ENCODE results near the gene ZNG1A. TPM values are rescaled to one million over a fixed set of nuclear protein-coding genes. Genes with fewer than 3 reads are reported as not detected.
"Not testable (repeated sequence)": the region's sequence is repeated elsewhere in the genome, so short reads cannot be mapped to it uniquely, and the experiment has no call there.

Gene ZNG1A
- total RNA-seq, 1 donor from 2014 or later, result 57.9 TPM

GRCh38 chr9:98775-99174 lies 80.1 kb downstream of the ZNG1A start:
- DNase-seq (ENCODE audit: low spot score), result not testable (repeated sequence)

DNA sequence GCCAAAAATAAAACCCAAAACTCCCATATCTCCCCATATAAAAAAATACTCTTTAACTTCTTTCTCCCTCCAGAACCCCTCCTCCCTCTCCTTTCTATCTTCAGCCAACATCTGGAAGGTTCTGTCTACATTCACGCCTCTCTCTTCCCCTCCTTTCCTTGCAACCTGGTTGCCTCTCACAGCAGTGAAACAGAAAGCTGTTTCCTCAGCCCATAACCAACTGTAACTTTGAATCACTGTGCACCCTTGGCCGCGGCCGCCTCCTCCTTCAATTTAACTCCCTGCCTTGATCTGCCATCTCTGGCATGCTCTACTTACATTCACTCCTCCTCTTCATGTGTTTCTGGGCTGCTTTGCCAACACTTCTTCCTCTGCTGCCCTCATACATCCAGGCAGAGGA lies 83.9 kb downstream of the ZNG1A start:
- not testable (repeated sequence) for DNase-seq (ENCODE audit: low spot score)

- not testable (repeated sequence) for DNase-seq (ENCODE audit: low spot score)
Measured at GRCh38 chr9:94323-94722, 84.5 kb downstream of the ZNG1A start.

- DNase-seq (ENCODE audit: low spot score), result not testable (repeated sequence)
Measured at GRCh38 chr9:93909-94308, 84.9 kb downstream of the ZNG1A start.

DNA sequence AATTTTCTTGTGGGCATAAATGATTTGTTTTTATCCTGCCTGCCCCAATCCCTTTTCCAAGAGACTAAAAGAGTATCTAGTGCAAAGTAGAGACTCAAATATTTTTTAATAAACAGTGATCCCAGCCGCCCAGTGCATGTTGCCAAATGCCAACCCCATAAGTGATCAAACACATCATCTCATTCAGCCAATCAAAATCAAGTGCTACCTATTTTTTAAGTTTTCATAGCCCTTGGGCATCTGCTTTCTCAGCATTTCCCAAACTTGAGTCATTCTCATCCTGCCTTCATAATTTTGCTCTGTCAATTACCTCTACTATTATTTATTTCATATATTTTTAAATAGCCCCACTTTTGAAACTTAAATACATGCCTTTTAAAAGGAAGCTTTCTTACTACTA lies 88.0 kb downstream of the ZNG1A start:
- DNase-seq (ENCODE audit: low spot score), result not testable (repeated sequence)

GRCh38 chr9:88396-89037 lies 90.3 kb downstream of the ZNG1A start:
- DNase-seq (ENCODE audit: low spot score), result not testable (repeated sequence)

GRCh38 chr9:87860-88259 lies 91.0 kb downstream of the ZNG1A start:
- not testable (repeated sequence) for DNase-seq (ENCODE audit: low spot score)

DNA sequence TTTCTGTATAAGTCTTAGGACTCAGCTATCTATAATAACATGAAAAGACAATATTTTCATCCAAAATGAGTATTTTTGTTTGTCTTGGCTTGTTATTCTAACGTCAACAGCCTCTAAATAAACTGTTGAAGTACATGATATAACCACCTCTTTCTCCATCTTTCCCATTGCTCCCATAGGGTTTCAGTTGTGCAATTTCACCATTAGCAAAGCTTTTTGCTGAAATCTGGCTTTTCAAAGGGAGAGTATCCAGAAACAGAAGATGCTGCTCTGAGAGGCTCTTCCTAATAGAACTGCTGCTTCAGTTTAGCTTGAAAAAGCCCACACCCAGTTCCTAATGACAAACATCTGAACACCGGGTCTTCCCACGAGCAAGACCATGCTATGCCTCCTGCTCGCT lies 91.8 kb downstream of the ZNG1A start:
- not testable (repeated sequence) for DNase-seq (ENCODE audit: low spot score)

DNA sequence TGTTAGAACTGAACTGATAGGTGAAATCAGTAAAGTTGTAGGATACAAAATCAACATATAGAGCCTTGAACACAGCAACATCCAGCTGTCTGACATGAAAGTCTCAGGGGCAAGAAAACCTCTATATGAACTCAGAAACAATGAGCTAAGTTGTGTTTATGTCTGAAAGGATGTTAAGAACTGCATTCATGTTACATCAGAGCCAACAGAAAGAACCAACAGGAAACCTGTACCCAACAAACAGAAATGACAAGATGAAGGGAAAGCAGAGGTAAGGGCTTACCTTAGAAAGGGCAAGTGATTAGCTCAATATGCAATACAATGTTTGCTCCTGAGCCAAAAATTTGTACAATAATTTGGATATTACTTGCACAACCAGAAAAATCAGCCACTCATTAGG lies 92.2 kb downstream of the ZNG1A start:
- DNase-seq (ENCODE audit: low spot score), result not testable (repeated sequence)

GRCh38 chr9:82932-83689 lies 95.7 kb downstream of the ZNG1A start:
- not testable (repeated sequence) for DNase-seq (ENCODE audit: low spot score)

DNA sequence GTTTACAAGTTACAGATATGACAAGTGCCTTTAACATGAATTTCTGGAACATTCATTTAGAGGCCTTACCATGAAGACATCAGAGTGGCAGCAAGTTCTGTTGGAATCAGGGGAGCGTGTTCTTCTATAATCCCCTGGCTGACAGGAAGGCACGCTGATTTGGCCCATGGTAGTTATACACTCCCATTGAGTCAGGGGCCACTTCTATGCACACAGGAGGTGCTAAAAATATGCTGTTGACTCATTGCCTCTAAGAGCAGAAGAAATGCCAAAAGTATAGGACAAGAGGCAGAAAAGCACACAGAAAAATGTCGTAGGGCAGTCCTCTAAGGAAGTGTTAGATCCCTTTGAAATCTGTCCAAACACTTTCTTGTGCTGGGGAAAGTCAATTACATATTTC lies 100.5 kb downstream of the ZNG1A start:
- not testable (repeated sequence) for DNase-seq (ENCODE audit: low spot score)

DNA sequence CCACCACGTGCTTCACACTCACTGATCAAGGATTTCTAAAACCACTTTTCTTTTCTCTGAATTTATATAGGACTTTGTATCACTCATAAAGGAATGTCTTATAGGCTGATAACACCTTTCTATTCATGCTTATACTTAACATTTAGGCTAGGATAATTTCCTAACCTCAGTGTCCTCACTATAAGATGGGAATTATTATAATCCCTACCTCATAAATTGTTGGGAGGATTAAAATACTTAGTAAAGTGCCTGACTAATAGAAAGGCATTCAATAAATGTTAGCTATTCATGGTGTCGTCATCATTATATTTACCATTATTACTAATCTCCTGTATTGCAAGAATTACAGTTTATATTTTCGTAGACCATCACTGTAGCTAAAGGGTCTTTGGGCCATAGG lies 102.5 kb downstream of the ZNG1A start:
- not testable (repeated sequence) for DNase-seq (ENCODE audit: low spot score)

- DNase-seq (ENCODE audit: low spot score), result not testable (repeated sequence)
Measured at GRCh38 chr9:73900-74525, 104.8 kb downstream of the ZNG1A start.

- DNase-seq (ENCODE audit: low spot score), result not testable (repeated sequence)
Measured at GRCh38 chr9:73076-73899, 105.6 kb downstream of the ZNG1A start.

Other genes with a start within 250 kb of the ZNG1A start
- gene WASHC1, start 149.6 kb downstream of the ZNG1A start, total RNA-seq, result 34.6 TPM
- gene FOXD4, start 60.6 kb downstream of the ZNG1A start, total RNA-seq, result not detected
- 65.8 TPM for gene DOCK8, start 35.8 kb upstream of the ZNG1A start, total RNA-seq